22Rv1 (cell line): ENCODE results near the gene SNRPB.

Experiments used
- CTCF ChIP-seq: fragments of 450-650 bp; IDR thresholded peaks from 2 replicates; pipeline ENCODE4 v1.5.1; 2017; ENCODE audit warnings: mild to moderate bottlenecking
- ZFX ChIP-seq: fragments of 450-650 bp; IDR thresholded peaks from 2 replicates; pipeline ENCODE4 v1.6.1; 2017; ENCODE audit warnings: antibody characterized with exemption, borderline replicate concordance

GRCh38 chr20:2431185-2431584 lies 39.4 kb downstream of the SNRPB start:
- TF ChIP-seq CTCF (no peak), ZFX (no peak)
